Inferior parietal cortex (tissue), 1 donor: ENCODE measurements around the gene S100A1.
"Not testable (repeated sequence)": the region's sequence is repeated elsewhere in the genome, so short reads cannot be mapped to it uniquely, and the experiment has no call there.

Experiments used
- DNase-seq: peaks from one replicate; pipeline ENCODE4 v3.0.0-alpha.2; 2016; ENCODE audit errors: extremely low spot score

S100A1 gene

GRCh38 chr1:153627715-153628626, at the start of gene S100A1:
Gene S100A1 (plus strand): TSS chr1:153628434. CDS start chr1:153630522, 2,088 bp downstream.
- peak; percentile 65 for DNase-seq

DNA sequence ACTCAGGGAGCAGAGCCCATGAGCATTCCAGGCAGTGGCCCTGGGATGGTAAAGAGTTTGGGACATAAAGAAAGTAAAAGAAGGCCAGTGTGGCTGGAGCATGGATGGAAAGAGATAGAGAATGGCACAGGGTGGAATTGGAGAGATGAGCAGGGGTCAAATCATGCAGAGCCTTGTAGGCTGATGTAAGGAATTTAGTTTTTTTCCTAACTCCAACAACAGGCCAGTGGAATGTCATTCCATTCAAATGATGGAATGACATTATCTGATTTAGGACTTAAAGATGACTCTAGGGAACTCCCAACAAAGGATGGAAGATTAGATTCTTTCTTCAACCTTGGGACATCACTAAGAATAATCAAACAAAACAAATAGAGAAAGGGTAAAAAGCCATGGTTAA, 49.7 kb upstream of the S100A1 start:
- no peak for DNase-seq

GRCh38 chr1:153578936-153579335, 49.3 kb upstream of the S100A1 start:
- DNase-seq: no peak

DNA sequence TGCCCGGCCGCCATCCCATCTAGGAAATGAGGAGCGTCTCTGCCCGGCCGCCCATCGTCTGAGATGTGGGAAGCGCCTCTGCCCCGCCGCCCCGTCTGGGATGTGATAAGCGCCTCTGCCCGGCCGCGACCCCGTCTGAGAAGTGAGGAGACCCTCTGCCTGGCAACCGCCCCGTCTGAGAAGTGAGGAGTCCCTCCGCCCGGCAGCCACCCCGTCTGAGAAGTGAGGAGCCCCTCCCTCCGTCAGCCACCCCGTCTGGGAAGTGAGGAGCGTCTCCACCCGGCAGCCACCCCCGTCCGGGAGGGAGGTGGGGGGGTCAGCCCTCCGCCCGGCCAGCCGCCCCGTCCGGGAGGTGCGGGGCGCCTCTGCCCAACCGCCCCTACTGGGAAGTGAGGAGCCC, 45.4 kb upstream of the S100A1 start:
- DNase-seq: not testable (repeated sequence)

- not testable (repeated sequence) for DNase-seq
These were observed 44.7 kb upstream of the S100A1 start for GRCh38 chr1:153583514-153583913.

DNA sequence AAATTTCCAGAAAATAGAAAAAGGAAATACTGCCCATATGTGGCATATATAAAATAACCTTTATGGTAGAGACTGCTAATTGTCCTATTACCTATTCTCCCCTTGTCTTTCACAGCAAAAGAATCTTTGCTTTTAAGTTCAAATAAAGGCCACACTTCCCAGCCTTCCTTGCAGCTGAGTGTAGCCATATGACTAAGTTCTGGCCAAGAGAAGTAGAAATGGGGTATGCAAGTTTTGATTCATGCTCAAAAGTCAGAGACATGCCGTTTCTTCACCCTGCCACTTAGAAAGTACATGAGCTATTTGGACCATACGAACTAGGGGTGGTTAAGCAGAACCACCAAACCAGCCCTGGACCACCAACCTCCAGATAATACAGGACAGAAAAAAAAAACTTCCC, 44.3 kb upstream of the S100A1 start:
- no peak for DNase-seq

DNA sequence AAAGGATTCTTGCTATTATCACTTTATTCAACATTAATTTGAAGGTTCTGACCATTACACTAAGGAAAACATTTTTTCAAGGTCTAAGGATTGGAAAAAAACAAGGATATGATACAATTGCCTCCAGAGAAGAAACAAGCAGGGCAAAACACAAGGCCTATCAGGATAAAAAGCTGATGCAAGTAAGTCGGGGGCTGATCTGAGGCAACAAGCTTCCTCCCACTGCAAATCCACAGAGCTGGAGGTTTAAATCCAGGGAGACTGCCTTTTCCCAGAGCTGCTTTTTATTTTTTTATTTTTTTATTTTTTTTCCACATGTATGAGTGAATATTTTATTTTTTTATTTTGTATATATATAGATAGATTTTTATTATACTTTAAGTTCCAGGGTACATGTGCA, 43.2 kb upstream of the S100A1 start:
- no peak for DNase-seq

DNA sequence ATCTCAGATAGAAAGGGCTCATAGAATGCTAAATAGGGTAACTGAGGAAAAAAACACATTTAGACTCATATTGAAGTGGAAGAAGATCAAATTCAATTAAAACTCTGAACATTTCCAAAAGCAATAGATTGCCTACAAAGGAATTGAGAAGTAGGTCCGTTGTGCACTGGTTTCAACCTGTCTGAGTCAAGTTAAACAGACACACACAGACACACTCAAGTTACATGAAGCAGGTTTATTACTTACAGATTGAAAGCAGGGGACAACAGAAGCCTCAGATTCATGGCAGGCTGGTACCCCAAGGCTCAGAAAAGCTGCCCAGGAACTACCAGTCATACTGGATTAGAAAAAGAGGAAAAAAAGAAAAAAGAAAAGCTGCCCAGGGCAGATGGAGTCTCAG, 41.9 kb upstream of the S100A1 start:
- no peak for DNase-seq

- DNase-seq: no peak
These were observed 40.9 kb upstream of the S100A1 start for GRCh38 chr1:153587314-153587713.

DNA sequence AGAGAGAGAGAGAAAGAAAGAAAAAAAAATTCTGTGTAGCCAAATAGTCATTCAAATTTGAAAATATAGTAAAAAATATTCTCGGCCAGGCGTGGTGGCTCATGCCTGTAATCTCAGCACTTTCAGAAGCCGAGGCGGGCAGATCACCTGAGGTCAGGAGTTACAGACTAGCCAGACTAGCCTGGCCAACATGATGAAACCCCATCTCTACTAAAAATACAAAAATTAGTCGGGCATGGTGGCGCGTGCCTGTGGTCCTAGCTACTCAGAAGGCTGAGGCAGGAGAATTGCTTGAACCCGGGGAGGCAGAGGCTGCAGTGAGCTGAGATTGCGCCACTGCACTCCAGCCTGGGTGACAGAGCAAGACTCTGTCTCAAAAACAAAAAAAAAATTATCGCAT, 40.2 kb upstream of the S100A1 start:
- DNase-seq: not testable (repeated sequence)

DNA sequence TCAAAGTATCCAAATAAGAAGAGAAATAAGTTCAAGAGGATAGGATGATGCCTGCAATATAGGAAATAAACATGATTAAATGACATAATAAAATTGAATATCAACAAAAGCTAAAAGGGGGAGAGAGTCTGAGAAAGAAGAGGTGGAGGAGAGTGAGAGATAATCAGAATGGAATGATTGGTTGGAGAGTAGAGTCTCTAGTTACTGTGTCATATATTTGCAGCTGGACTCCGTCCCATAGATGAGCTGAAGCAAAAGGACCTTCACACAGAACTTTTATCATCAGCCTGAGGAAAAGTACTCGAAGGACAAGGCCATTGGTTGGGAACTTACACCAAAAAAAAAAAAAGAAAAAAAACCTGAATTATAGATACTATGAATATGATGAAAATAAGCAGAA, 39.8 kb upstream of the S100A1 start:
- DNase-seq: no peak

- DNase-seq: no peak
These were observed 35.5 kb upstream of the S100A1 start for GRCh38 chr1:153592748-153593147.

DNA sequence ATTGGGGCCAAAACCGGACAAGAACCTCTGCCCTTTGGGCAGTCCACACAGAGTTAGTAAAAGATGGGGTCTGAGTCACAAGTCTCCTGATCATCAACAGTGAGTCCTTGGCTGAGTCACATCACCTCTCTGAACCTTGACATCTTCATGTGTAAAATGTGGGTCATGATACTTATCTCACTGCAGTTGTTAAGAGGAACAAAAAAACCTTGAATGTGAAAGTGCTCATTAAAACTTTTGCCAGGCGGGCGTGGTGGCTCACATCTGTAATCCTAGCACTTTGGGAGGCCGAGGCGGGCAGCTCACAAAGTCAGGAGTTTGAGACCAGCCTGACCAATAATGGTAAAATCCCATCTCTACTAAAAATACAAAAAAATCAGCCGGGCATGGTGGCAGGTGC, 31.0 kb upstream of the S100A1 start:
- no peak for DNase-seq

GRCh38 chr1:153598309-153599172, 29.7 kb upstream of the S100A1 start:
- no peak for DNase-seq

- no peak for DNase-seq
These were observed 28.4 kb upstream of the S100A1 start for GRCh38 chr1:153599847-153600246.

DNA sequence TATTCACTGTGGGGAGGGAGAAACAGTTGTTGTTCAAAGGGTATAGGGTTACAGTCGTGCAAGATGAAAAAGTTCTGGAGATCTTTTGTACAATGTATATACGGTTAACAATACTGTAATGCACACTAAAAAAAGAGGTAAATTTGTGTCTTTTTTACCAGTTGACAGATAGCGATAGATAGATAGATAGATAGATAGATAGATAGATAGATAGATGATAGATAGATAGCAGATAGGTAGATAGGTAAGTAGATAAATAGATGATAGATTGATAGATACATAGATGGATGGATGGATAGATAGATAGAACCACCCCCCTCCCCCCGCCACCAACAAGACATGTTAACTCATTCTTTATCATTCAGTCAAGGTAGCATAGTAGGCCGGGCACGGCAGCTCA, 25.5 kb upstream of the S100A1 start:
- DNase-seq: no peak

DNA sequence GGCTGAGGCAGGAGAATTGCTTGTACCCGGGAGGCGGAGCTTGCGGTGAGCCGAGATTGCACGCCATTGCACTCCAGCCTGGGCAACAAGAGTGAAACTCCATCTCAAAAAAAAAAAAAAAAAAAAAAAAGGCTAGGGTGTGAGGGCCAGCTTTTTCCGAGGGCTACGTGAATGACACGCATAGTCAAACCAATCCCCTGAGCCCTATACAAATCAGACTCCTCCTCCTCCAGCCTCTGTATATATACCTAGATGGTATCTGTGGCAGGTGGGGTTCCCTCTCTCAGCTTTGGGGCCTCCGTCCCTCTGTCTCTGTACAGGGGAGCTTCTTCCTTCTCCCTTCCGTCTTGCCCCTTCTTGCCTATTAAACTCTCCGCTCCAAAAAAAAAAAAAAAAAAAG, 22.0 kb upstream of the S100A1 start:
- no peak for DNase-seq

DNA sequence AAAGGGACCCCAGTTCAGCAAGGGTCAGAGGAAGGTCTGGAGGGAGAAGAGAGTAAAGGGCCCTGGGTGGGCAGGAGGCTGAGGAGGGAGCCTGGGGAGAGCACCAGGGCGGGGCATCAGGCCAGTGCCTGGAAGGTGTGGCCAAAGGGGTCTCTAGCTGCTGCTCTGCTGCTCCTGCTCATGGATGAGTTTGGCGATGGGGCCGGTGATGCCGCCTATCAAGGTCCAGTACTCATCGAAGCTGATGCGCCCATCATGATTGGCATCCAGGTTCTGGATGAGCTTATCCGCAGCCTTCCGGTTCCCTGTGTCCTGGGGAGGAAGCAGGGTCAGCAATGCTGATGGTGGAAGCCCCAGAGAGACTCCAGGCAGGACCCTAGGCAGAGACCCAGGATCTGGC, 20.9 kb upstream of the S100A1 start:
- no peak for DNase-seq

DNA sequence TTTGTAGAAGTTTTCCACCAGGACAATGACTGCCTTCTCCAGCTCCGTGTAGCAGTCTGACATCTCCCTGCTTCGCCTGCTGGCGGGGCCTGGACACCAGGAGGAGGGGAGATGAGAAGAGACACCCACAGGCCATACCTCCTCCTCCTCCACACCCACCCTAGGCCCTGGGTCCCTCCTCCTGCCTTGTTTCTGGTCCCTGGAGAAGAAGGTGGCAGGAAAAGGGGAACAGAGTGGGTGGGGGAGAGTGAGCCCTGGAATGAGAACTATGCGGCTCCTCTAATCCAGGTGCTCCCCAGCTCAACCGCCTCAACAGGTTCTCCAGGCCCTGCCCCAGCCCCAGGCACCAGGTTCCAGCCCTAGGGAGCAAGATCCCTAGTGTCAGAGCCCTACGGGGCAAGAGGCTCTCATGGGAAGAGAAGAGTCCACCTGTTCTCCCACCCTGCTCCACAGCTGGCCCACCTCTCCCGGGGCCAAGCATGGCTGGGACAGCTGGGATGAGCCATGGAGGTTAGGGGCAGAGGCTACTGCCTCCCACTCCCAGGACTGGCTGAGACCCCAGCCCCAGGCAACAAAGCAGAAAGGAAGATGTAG, 20.0 kb upstream of the S100A1 start:
- DNase-seq: no peak

GRCh38 chr1:153608742-153609584, 19.3 kb upstream of the S100A1 start:
- peak; percentile 51 for DNase-seq

- DNase-seq: no peak
These were observed 18.7 kb upstream of the S100A1 start for GRCh38 chr1:153609585-153609907.

GRCh38 chr1:153610334-153610733, 17.9 kb upstream of the S100A1 start:
- DNase-seq: no peak
